HUES48 (cell line): ENCODE data around the gene ANO8.

ENCODE experiments used
- H3K27ac ChIP-seq: one replicate; pipeline ENCODE4 v1.7.0; 2013; ENCODE audit warnings: low read depth, low read length, inconsistent platforms
- H3K27me3 ChIP-seq: 2 replicates; pipeline ENCODE4 v1.6.1; 2013; ENCODE audit warnings: mild to moderate bottlenecking, low read length; ENCODE audit not compliant: control insufficient read depth, insufficient read depth
- H3K36me3 ChIP-seq: 2 replicates; pipeline ENCODE4 v1.6.1; 2013; ENCODE audit warnings: low read length; ENCODE audit not compliant: control insufficient read depth, insufficient read depth
- H3K4me1 ChIP-seq: 2 replicates; pipeline ENCODE4 v1.6.1; 2013; ENCODE audit warnings: mild to moderate bottlenecking, low read length; ENCODE audit not compliant: control insufficient read depth, insufficient read depth
- H3K4me3 ChIP-seq: 2 replicates; pipeline ENCODE4 v1.5.1; 2013; ENCODE audit warnings: mild to moderate bottlenecking, low read depth, low read length
- H3K9ac ChIP-seq: 2 replicates; pipeline ENCODE4 v1.6.1; 2013; ENCODE audit warnings: mild to moderate bottlenecking, low read depth, low read length, moderate library complexity
- H3K9me3 ChIP-seq: 2 replicates; pipeline ENCODE4 v1.6.1; 2013; ENCODE audit warnings: low read length; ENCODE audit not compliant: control insufficient read depth, insufficient read depth

Gene ANO8

GRCh38 chr19:17346109-17346671 is 11.5 kb upstream of the ANO8 start:
- Histone ChIP-seq H3K27ac (no peak overlapping the region), H3K36me3 (peaks cover 10% of the 10 kb centered on the region), H3K9ac (no peak overlapping the region), H3K9me3 (no peaks in the 10 kb centered on the region), H3K4me3 (no peak overlapping the region), H3K4me1 (peaks cover 4% of the 10 kb centered on the region; the same call in 1 of the 2 replicates), H3K27me3 (no peaks in the 10 kb centered on the region)

GRCh38 chr19:17341845-17342244 is 7.2 kb upstream of the ANO8 start:
- no peak overlapping the region for H3K9ac ChIP-seq
- H3K27me3 ChIP-seq: no peaks in the 10 kb centered on the region
- H3K27ac ChIP-seq: no peak overlapping the region
- H3K4me1 ChIP-seq: peaks cover 9% of the 10 kb centered on the region; the same call in 1 of the 2 replicates
- peaks cover 14% of the 10 kb centered on the region for H3K36me3 ChIP-seq
- H3K9me3 ChIP-seq: no peaks in the 10 kb centered on the region
- no peak overlapping the region for H3K4me3 ChIP-seq

- no peaks in the 10 kb centered on the region for H3K9me3 ChIP-seq
- peaks cover 9% of the 10 kb centered on the region; the same call in 1 of the 2 replicates for H3K4me1 ChIP-seq
- H3K4me3 ChIP-seq: no peak overlapping the region
- no peaks in the 10 kb centered on the region for H3K27me3 ChIP-seq
- no peak overlapping the region for H3K27ac ChIP-seq
- no peak overlapping the region for H3K9ac ChIP-seq
- H3K36me3 ChIP-seq: peaks cover 14% of the 10 kb centered on the region
Measured at GRCh38 chr19:17341386-17341785, 6.7 kb upstream of the ANO8 start.

GRCh38 chr19:17340871-17341357 is 6.3 kb upstream of the ANO8 start:
- no peaks in the 10 kb centered on the region for H3K9me3 ChIP-seq
- no peaks in the 10 kb centered on the region for H3K27me3 ChIP-seq
- no peak overlapping the region for H3K9ac ChIP-seq
- no peak overlapping the region for H3K27ac ChIP-seq
- no peak overlapping the region for H3K4me3 ChIP-seq
- H3K36me3 ChIP-seq: peaks cover 14% of the 10 kb centered on the region
- peaks cover 9% of the 10 kb centered on the region; the same call in 1 of the 2 replicates for H3K4me1 ChIP-seq

GRCh38 chr19:17340302-17340870 is 5.7 kb upstream of the ANO8 start:
- Histone ChIP-seq H3K27me3 (no peaks in the 10 kb centered on the region), H3K27ac (no peak overlapping the region), H3K9me3 (no peaks in the 10 kb centered on the region), H3K4me3 (no peak overlapping the region), H3K4me1 (peaks cover 9% of the 10 kb centered on the region; the same call in 1 of the 2 replicates), H3K9ac (no peak overlapping the region), H3K36me3 (peaks cover 14% of the 10 kb centered on the region)

GRCh38 chr19:17339088-17339741 is 4.6 kb upstream of the ANO8 start:
- Histone ChIP-seq H3K9me3 (no peaks in the 10 kb centered on the region), H3K27me3 (no peaks in the 10 kb centered on the region), H3K9ac (no peak overlapping the region), H3K27ac (no peak overlapping the region), H3K4me3 (no peak overlapping the region), H3K4me1 (peaks cover 9% of the 10 kb centered on the region; the same call in 1 of the 2 replicates), H3K36me3 (peaks cover 14% of the 10 kb centered on the region)

- Histone ChIP-seq H3K27ac (no peak overlapping the region), H3K27me3 (no peaks in the 10 kb centered on the region), H3K9ac (no peak overlapping the region), H3K4me3 (peak overlapping the region; percentile 93), H3K4me1 (peaks cover 9% of the 10 kb centered on the region; the same call in 1 of the 2 replicates), H3K36me3 (peaks cover 14% of the 10 kb centered on the region), H3K9me3 (no peaks in the 10 kb centered on the region)
Measured at GRCh38 chr19:17338433-17339078, 3.9 kb upstream of the ANO8 start.

- Histone ChIP-seq H3K9me3 (no peaks in the 10 kb centered on the region), H3K36me3 (peaks cover 14% of the 10 kb centered on the region), H3K27me3 (no peaks in the 10 kb centered on the region), H3K4me3 (peak overlapping the region; percentile 93), H3K9ac (peak overlapping the region; percentile 81), H3K4me1 (peaks cover 9% of the 10 kb centered on the region; the same call in 1 of the 2 replicates), H3K27ac (peak overlapping the region; percentile 64)
Measured at GRCh38 chr19:17337675-17338432, 3.2 kb upstream of the ANO8 start.

GRCh38 chr19:17336872-17337674 is 2.4 kb upstream of the ANO8 start, which contains the start of gene GTPBP3:
TSS of gene GTPBP3 (plus strand) at chr19:17337553. CDS start at chr19:17337612, 59 bp downstream.
- Histone ChIP-seq H3K27me3 (no peaks in the 10 kb centered on the region), H3K36me3 (peaks cover 11% of the 10 kb centered on the region), H3K4me1 (peaks cover 9% of the 10 kb centered on the region; the same call in 1 of the 2 replicates), H3K9me3 (no peaks in the 10 kb centered on the region), H3K9ac (peak within 1 kb of the TSS; percentile 81), H3K4me3 (peak within 1 kb of the TSS; percentile 93), H3K27ac (peak within 1 kb of the TSS; percentile 90)

GRCh38 chr19:17335575-17335974 is 920 bp upstream of the ANO8 start:
- H3K4me3 ChIP-seq: no peak overlapping the region
- H3K27me3 ChIP-seq: no peaks in the 10 kb centered on the region
- peaks cover 9% of the 10 kb centered on the region; the same call in 1 of the 2 replicates for H3K4me1 ChIP-seq
- no peak overlapping the region for H3K9ac ChIP-seq
- H3K27ac ChIP-seq: no peak overlapping the region
- peaks cover 4% of the 10 kb centered on the region; the same call in 1 of the 2 replicates for H3K36me3 ChIP-seq
- no peaks in the 10 kb centered on the region for H3K9me3 ChIP-seq
